ENCODE measurements around the gene RPTOR.

The RPTOR gene

GRCh38 chr17:80746262-80746935, 201.8 kb downstream of the RPTOR start:
- DNase-seq = no peak
- TF ChIP-seq POLR2A (IDR thresholded peaks at IDR 0.05; ENCODE audit: low read length) (no peak), GATA1 (IDR thresholded peaks at IDR 0.05; ENCODE audit: low read depth, low read length) (no peak)

- DNase-seq = no peak
- TF ChIP-seq GATA1 (IDR thresholded peaks at IDR 0.05; ENCODE audit: low read depth, low read length) (no peak), POLR2A (IDR thresholded peaks at IDR 0.05; ENCODE audit: low read length) (no peak)
Observed at GRCh38 chr17:80747469-80747868, 202.8 kb downstream of the RPTOR start.

- DNase-seq = no peak
Observed at GRCh38 chr17:80749611-80750010, 205.0 kb downstream of the RPTOR start.

GRCh38 chr17:80750263-80750662, 205.6 kb downstream of the RPTOR start:
- DNase-seq = no peak
- no peak for TF ChIP-seq GATA1 (IDR thresholded peaks at IDR 0.05; ENCODE audit: low read depth, low read length)
- no peak for TF ChIP-seq POLR2A (IDR thresholded peaks at IDR 0.05; ENCODE audit: low read length)

More at GRCh38 chr17:80749611-80750010, 205.0 kb downstream of the RPTOR start:
- no peak for TF ChIP-seq GATA1 (IDR thresholded peaks at IDR 0.05; ENCODE audit: low read depth, low read length)
- TF ChIP-seq POLR2A (IDR thresholded peaks at IDR 0.05; ENCODE audit: low read length) = no peak

- TF ChIP-seq GATA1 (IDR thresholded peaks at IDR 0.05; ENCODE audit: low read depth, low read length) (no peak), POLR2A (IDR thresholded peaks at IDR 0.05; ENCODE audit: low read length) (no peak)
Observed at GRCh38 chr17:80751070-80751945, 206.7 kb downstream of the RPTOR start.

GRCh38 chr17:80751946-80752581, 207.4 kb downstream of the RPTOR start:
- TF ChIP-seq POLR2A (IDR thresholded peaks at IDR 0.05; ENCODE audit: low read length) = no peak
- TF ChIP-seq GATA1 (IDR thresholded peaks at IDR 0.05; ENCODE audit: low read depth, low read length) = no peak
- no peak for DNase-seq

More at GRCh38 chr17:80751070-80751945, 206.7 kb downstream of the RPTOR start:
- DNase-seq = no peak

GRCh38 chr17:80753685-80754345, 209.2 kb downstream of the RPTOR start:
- DNase-seq = no peak
- TF ChIP-seq GATA1 (IDR thresholded peaks at IDR 0.05; ENCODE audit: low read depth, low read length) = no peak

- DNase-seq = no peak
- TF ChIP-seq GATA1 (IDR thresholded peaks at IDR 0.05; ENCODE audit: low read depth, low read length) (no peak), POLR2A (IDR thresholded peaks at IDR 0.05; ENCODE audit: low read length) (no peak)
Observed at GRCh38 chr17:80754846-80755245, 210.2 kb downstream of the RPTOR start.

GRCh38 chr17:80755650-80756405, 211.2 kb downstream of the RPTOR start:
- TF ChIP-seq POLR2A (IDR thresholded peaks at IDR 0.05; ENCODE audit: low read length) (peak; percentile 38), GATA1 (IDR thresholded peaks at IDR 0.05; ENCODE audit: low read depth, low read length) (no peak)
- DNase-seq = peak; percentile 83 to 84

GRCh38 chr17:80758481-80759376, 214.1 kb downstream of the RPTOR start:
- DNase-seq = no peak
- TF ChIP-seq GATA1 (IDR thresholded peaks at IDR 0.05; ENCODE audit: low read depth, low read length) (no peak), POLR2A (IDR thresholded peaks at IDR 0.05; ENCODE audit: low read length) (no peak)

GRCh38 chr17:80759377-80759673, 214.7 kb downstream of the RPTOR start:
- DNase-seq = no peak
- TF ChIP-seq POLR2A (IDR thresholded peaks at IDR 0.05; ENCODE audit: low read length) = no peak
- no peak for TF ChIP-seq GATA1 (IDR thresholded peaks at IDR 0.05; ENCODE audit: low read depth, low read length)

- DNase-seq = no peak
- no peak for TF ChIP-seq POLR2A (IDR thresholded peaks at IDR 0.05; ENCODE audit: low read length)
- no peak for TF ChIP-seq GATA1 (IDR thresholded peaks at IDR 0.05; ENCODE audit: low read depth, low read length)
Observed at GRCh38 chr17:80760511-80760911, 215.9 kb downstream of the RPTOR start.

All from erythroblast (primary cell).